Erythroblast (primary cell): Measurements from ENCODE around the gene PAN2.

Source experiments
- DNase-seq, 2 experiments: peaks; one replicate each; lab custom pipeline; 2025; lab: John Stamatoyannopoulos, UW
- GATA1 ChIP-seq: IDR thresholded peaks from 2 replicates; pipeline ENCODE4 v1.6.1; 2011; ENCODE audit warnings: low read depth, mild to moderate bottlenecking, control low read depth, low read length, moderate library complexity
- POLR2A ChIP-seq: IDR thresholded peaks from 2 replicates; pipeline ENCODE4 v1.6.1; 2011; ENCODE audit warnings: mild to moderate bottlenecking, low read length

Gene PAN2

DNA sequence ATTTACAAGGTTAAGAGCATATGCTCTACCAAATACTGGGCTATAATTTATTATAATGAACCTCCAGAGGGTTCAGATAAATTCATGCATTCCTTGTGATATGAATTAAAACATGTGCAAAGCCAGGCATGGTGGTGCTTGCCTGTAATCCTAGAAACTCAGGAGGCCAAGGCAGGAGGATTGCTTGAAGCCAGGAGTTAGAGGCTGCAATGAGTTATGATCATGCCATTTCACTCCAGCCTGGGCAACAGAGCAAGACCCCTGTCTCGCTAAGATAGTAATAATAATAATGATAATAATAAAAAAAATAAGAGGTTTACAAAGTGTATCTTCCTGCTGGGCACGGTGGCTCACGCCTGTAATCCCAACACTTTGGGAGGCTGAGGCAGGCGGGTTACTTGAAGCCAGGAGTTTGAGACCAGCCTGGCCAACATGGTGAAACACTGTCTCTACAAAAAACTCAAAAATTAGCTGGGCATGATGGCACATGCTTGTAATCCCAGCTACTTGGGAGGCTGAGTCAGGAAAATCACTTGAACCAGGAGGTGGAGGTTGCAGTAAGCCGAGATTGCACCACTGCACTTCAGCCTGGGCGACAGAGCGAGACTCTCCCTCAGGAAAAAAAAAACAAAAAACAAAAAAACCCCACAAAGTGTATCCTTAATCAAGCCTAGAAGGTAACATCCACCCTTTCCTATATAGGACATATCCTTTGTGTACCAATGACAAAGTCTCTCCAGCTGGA lies 26.4 kb downstream of the PAN2 start:
- no peak for TF ChIP-seq POLR2A
- TF ChIP-seq GATA1: no peak
- no peak for DNase-seq

DNA sequence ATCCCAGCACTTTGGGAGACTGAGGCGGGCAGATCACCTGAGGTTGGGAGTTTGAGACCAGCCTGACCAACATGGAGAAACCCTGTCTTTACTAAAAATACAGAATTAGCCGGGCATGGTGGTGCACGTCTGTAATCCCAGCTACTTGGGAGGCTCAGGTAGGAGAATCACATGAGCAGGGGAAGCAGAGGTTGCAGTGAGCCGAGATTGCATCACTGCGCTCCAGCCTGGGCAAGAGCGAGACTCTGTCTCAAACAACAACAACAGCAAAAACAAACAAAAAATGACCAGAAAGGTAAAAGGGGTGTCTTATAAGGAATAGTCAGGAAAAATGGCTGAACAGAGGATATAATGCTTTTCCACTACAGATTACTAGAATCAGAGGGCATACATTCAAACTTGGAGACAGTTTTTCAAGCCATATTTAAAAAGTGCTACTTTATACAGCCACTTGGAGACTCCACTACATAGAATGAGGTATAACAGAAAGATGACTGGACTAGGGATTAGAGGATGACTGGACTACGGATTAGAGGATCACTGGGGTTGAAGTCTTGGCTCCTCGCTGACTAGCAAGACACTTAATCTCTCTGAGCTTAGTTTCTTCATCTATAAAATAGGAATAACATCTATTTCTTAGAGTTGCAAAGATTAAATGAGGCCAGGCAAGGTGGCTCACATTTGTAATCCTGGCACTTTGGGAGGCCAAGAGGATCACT lies 28.8 kb downstream of the PAN2 start:
- DNase-seq: no peak
- no peak for TF ChIP-seq POLR2A
- TF ChIP-seq GATA1: no peak

DNA sequence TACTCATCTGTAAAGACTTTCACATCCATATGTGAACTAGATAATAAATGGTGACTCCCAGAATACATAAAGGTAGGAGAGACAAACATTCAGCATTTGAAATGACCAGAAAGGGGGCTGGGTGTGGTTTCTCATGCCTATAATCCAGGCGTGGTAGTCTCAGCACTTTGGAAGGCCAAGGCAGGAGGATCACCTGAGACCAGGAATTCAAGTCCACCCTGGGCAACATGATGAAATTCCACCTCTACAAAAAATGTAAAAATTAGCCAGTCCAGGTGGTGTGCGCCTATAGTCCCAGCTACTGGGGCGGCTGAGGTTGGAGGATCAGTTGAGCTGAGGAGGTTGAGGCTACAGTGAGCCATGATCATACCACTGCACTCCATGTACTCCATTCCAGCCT lies 29.5 kb downstream of the PAN2 start:
- no peak for TF ChIP-seq GATA1
- no peak for DNase-seq

DNA sequence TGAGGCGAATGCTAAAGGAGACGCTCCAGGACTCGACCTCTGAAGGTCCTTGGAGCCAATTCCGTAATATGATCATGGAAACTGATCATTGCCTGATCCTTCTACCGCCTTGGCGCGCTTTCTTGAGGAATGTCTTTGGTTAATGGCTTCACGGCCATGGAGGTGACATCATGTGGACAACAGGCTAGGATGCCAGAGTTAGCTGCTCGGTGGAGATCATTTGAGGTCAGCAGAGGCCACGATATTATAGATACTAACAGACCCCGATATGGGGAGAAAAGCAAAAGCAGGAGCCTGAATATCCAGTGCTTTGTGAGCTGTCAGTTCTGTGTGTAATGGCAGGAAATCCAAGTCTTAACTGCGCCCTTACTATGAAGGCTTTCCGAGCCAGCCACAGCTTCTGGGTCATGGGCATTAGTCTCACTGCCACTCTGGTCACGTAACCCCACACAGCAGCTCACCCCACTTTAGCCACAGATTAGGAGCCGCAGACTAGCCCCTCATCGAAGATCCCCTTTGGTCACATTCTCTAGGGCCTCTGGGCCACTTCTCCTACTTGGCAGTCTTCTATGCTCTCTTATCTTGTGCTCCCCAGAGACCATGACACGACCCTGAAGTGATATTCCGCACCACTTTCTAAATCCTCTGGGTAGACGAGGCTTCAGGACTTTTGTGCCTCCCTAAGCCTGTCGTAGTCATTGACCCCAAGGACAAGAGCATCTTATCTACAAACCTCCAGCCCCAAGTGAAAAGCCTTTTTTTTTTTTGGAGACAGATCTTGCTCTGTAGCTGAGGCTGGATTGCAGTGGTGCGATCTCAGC lies 32.9 kb downstream of the PAN2 start:
- no peak for TF ChIP-seq GATA1
- peak; percentile 12 for TF ChIP-seq POLR2A
- peak; percentile 69 to 85 for DNase-seq

DNA sequence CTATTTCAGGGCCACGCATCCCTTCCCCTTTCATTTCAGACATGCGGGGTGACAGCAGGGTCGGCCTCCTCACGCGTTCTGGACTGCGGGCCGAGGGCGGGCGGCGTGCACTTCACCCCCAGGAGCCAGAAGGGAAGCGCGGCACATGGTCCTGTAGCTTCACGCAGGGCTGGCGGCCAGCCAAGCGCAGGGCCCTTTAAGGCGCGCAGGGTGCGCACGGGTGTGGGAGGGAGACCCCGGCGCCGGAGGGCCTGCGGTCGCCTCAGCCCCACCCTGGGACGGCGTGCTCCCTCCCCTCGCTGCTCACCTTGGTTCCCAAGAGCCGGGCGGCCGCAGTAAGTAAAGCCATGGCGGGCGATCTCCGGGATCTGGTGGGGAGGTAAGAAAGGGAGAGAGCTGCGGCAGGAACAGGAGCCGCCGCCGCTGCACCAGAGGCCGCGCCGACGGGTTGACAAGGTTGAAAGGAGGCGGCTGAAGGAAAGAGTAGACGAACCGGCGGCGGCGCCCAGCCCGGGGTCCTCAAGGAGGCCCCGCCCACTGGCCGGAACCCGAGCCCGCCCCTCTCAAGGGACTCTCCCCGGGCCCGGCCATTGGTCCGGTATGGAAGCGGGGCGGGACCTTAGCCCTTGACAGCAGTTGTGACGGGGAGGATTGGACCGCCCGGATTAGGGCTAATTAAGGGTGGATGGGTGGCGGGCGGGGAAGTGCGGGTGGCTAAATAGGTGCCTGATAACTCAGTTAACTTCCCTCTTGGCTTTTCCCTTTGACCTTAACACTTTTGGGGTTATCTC lies 33.8 kb downstream of the PAN2 start, which contains the start of gene CS:
Gene CS (minus strand): TSS at position 478 of the 791 bp plus-strand sequence. CDS start 129 bp downstream, at position 349.
- peak; percentile 99 for DNase-seq
- TF ChIP-seq GATA1 (no peak), POLR2A (peak; percentile 77)

DNA sequence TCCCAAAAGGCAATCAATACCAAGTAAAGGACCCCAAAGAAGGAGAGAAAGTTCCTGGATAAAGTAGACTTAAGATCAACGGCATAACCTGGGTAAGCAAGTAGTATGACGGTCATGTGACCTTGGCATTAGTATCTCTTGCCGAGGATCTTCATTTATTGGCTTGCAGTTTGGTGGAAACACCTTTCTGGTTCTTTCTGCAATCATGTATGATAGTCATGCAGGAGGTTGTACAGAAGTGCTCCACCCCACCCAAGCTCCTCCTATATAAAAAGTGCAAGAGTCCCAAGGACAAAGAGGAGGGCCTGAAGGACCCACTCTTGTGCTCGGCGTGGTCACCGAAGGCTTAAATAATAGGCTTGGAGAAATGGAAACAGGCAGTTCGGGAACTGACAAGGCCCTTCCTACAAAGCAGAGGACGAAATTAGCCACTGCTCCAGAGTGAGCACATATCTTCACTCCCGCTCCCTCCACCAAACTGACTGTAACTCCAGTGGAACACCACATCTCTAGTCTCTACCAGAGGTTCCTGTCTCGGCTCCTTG lies 34.4 kb downstream of the PAN2 start:
- TF ChIP-seq GATA1 (no peak), POLR2A (no peak)
- DNase-seq: peak; percentile 69 to 74

DNA sequence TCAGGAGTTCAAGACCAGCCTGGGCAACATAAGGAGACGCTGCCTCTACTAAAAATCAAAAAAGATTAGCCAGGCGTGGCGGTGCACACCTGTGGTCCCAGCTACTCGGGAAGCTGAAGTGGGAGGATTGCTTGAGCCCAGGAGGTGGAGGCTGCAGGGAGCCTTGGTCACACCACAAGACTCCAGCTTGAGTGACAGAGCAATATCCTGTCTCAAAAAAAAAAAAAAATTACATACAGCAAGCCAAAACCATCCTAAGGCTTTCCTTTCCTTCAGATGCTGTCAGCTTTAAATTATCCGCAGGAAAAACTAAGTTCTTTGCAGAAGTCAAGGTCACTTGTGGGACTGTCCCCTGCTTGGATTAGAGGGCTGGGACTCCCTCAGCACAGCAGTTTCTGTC lies 35.0 kb downstream of the PAN2 start:
- TF ChIP-seq GATA1 (no peak), POLR2A (no peak)
- DNase-seq: no peak

DNA sequence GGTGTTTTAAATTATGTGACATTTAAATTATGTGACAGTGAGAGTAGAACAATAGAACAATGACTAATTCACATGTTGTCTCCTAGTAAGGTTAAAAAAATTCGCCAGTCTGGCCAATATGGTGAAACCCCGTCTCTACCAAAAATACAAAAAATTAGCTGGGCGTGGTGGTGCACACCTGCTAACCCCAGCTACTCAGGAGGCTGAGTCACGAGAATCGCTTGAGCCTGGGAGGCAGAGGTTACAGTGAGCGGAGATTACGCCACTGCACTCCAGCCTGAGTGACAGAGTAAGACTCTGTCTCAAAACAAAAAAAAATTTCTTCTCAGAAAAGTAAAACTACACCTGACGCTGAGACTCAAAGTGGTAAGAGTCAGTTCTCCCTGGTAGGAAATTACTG lies 36.4 kb downstream of the PAN2 start:
- DNase-seq: no peak
- TF ChIP-seq GATA1 (no peak), POLR2A (no peak)

DNA sequence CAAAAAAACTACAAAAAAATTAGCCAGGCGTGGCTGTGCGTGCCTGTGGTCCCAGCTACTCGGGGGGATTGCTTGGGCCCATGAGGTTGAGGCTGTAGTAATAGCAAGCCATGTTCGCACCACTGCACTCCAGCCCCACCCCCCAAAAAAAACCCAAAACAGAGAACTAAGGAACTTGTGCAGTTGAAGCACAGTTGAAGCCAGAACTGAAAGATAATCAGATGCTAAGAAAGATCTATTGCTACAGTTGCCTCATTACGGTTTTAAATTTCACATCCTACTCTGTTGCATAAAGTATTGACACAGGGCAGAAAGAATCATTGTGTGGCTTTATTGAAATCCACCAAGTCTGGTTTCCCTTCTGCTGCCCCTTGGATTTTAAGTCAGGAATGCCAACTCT lies 37.5 kb downstream of the PAN2 start:
- no peak for DNase-seq
- no peak for TF ChIP-seq GATA1
- TF ChIP-seq POLR2A: no peak

DNA sequence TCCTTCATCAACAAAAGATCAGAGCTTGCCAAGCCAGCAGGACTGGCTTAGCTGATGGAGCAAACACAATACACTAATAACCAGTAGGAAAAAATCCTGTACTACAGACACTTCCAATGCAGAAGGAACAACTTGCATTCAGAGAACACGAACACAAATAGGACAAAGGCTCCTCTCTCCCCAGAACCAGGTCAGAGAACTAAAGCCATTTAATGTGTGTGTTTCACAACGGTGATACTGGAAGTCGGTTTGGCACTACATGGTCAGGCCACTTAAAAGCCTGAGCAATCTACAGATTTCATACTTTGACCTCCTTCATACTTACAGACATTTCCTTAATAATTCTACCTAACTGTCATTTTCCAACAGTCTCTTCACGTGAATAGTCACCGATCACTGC lies 40.0 kb downstream of the PAN2 start:
- TF ChIP-seq POLR2A (no peak), GATA1 (no peak)
- DNase-seq: no peak

DNA sequence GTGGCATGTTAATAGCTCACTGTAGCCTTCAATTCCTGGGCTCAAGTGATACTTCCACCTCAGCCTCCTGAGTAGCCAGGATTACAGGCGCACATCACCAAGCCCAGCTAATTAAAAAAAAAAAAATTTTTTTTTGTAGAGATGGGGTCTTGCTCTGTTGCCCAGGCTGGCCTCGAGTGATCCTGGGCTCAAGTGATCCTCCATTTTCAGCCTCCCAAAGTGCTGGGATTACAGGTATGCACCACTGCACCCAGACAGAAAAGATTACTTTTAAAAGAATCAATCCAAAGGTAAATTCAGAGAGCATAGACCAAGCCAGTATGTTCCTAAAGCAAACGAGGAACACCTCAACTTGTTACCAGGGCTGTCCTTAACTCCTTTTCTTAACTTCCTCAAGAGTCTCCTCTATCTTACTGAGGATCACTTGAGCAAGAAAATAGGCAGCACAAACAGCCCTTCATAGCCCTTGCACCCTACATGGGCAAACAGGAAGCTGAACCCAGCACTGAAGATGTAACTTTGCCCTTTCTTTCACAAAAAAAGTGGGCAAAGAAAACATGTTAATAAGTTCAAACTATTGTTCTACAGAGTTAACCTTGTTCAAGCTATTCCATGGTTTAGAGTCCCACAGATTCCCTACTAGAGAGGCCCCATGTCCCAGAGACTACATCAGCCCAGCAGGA lies 45.0 kb downstream of the PAN2 start:
- DNase-seq: no peak
- no peak for TF ChIP-seq POLR2A
- no peak for TF ChIP-seq GATA1
